Neural cell (in vitro differentiated cells): ENCODE data around the gene PRIMA1. TPM values are rescaled to one million over a fixed set of nuclear protein-coding genes. Genes with fewer than 3 reads are reported as not detected.

Experiments
- H2AFZ ChIP-seq: fragments of 200-600, 300-800 bp; sonication (generic), shearing (Covaris generic); 2 replicates; pipeline ENCODE4 v1.6.0; 2014; ENCODE audit warnings: low read depth, mild to moderate bottlenecking, antibody characterized with exemption, low read length, moderate library complexity
- H3F3A ChIP-seq: fragments of 200-600 bp; shearing (Covaris generic); 2 replicates; pipeline ENCODE4 v1.6.1; 2016; ENCODE audit warnings: mild to moderate bottlenecking, moderate library complexity, mixed read lengths, antibody characterized with exemption, low read length; ENCODE audit not compliant: insufficient read depth, poor library complexity, severe bottlenecking
- H3K27ac ChIP-seq: fragments of 200-600, 300-800 bp; sonication (generic), shearing (Covaris generic); 2 replicates; pipeline ENCODE4 v1.5.1; 2014; ENCODE audit warnings: mild to moderate bottlenecking, low read length, moderate library complexity
- H3K27me3 ChIP-seq: fragments of 300-800, 200-600 bp; sonication (generic), shearing (Covaris generic); 2 replicates; pipeline ENCODE4 v1.6.0; 2014; ENCODE audit warnings: mild to moderate bottlenecking, low read depth, low read length, moderate library complexity; ENCODE audit not compliant: insufficient read depth
- H3K36me3 ChIP-seq: fragments of 300-800, 200-600 bp; sonication (generic), shearing (Covaris generic); 2 replicates; pipeline ENCODE4 v1.5.1; 2014; ENCODE audit warnings: mild to moderate bottlenecking, antibody characterized with exemption, low read length, moderate library complexity; ENCODE audit not compliant: insufficient read depth
- H3K4me2 ChIP-seq: fragments of 300-800, 200-600 bp; sonication (generic), shearing (Covaris generic); 2 replicates; pipeline ENCODE4 v1.6.0; 2014; ENCODE audit warnings: mild to moderate bottlenecking, low read length
- H3K4me3 ChIP-seq: fragments of 300-800, 200-600 bp; sonication (generic), shearing (Covaris generic); 2 replicates; pipeline ENCODE4 v1.5.1; 2014; ENCODE audit warnings: mild to moderate bottlenecking, low read length, moderate library complexity
- H3K79me2 ChIP-seq: fragments of 200-600 bp; shearing (Covaris generic); replicated peaks from 2 replicates; pipeline ENCODE4 v1.6.0; 2014; ENCODE audit warnings: mild to moderate bottlenecking, low read length, moderate library complexity; ENCODE audit not compliant: insufficient read depth
- H3K9ac ChIP-seq: fragments of 300-800, 200-600 bp; sonication (generic), shearing (Covaris generic); 2 replicates; pipeline ENCODE4 v1.6.1; 2016; ENCODE audit warnings: mild to moderate bottlenecking, low read length, mixed read lengths
- H3K9me2 ChIP-seq: fragments of 200-600 bp; shearing (Covaris generic); 2 replicates; pipeline ENCODE4 v1.6.1; 2016; ENCODE audit warnings: mild to moderate bottlenecking, low read length, mixed read lengths; ENCODE audit not compliant: insufficient read depth
- H3K9me3 ChIP-seq: fragments of 200-600, 300-800 bp; sonication (generic), shearing (Covaris generic); 2 replicates; pipeline ENCODE4 v1.6.1; 2016; ENCODE audit warnings: mild to moderate bottlenecking, mixed run types, low read length, moderate library complexity, mixed read lengths
- H4K20me1 ChIP-seq: fragments of 200-600 bp; shearing (Covaris generic); 2 replicates; pipeline ENCODE4 v1.6.1; 2016; ENCODE audit warnings: mild to moderate bottlenecking, mixed run types; ENCODE audit not compliant: insufficient read depth
- CTCF ChIP-seq: fragments of 450-650 bp; IDR thresholded peaks from 2 replicates; pipeline ENCODE4 v1.5.1; 2014; ENCODE audit warnings: antibody characterized with exemption, mild to moderate bottlenecking, moderate library complexity; ENCODE audit not compliant: poor library complexity, severe bottlenecking
- EP300 ChIP-seq: fragments of 450-650 bp; conservative IDR thresholded peaks from 2 replicates; pipeline ENCODE4 v1.6.1; 2014; ENCODE audit warnings: antibody characterized with exemption, mild to moderate bottlenecking, moderate library complexity; ENCODE audit not compliant: poor library complexity, severe bottlenecking
- EZH2 ChIP-seq: fragments of 200-600, 300-800 bp; shearing (Covaris generic), sonication (generic); IDR thresholded peaks from 2 replicates; pipeline ENCODE4 v1.6.1; 2014; ENCODE audit warnings: antibody characterized with exemption, low read length, borderline replicate concordance, mild to moderate bottlenecking; ENCODE audit not compliant: insufficient read depth, poor library complexity, severe bottlenecking
- MXI1 ChIP-seq: fragments of 450-650 bp; conservative IDR thresholded peaks from 2 replicates; pipeline ENCODE4 v1.6.1; 2014; ENCODE audit warnings: antibody characterized with exemption, mild to moderate bottlenecking; ENCODE audit not compliant: poor library complexity, severe bottlenecking
- POLR2AphosphoS5 ChIP-seq: IDR thresholded peaks from 2 replicates; pipeline ENCODE4 v1.6.1; 2012
- RAD21 ChIP-seq: fragments of 450-650 bp; conservative IDR thresholded peaks from 2 replicates; pipeline ENCODE4 v1.6.1; 2014; ENCODE audit warnings: antibody characterized with exemption, mild to moderate bottlenecking, moderate library complexity
- REST ChIP-seq: IDR thresholded peaks from 2 replicates; pipeline ENCODE4 v1.6.1; 2012; ENCODE audit warnings: borderline replicate concordance
- SMC3 ChIP-seq: fragments of 450-650 bp; conservative IDR thresholded peaks from 2 replicates; pipeline ENCODE4 v1.6.1; 2014; ENCODE audit warnings: antibody characterized with exemption, mild to moderate bottlenecking, moderate library complexity; ENCODE audit not compliant: poor library complexity
- TAF1 ChIP-seq: IDR thresholded peaks from 2 replicates; pipeline ENCODE4 v1.6.1; 2012; ENCODE audit warnings: low read depth
- polyA plus RNA-seq: library from polyadenylated mRNA; depleted of rRNA; stranded (reverse); fragments of >200 nt; gene quantifications from 2 replicates; pipeline ENCODE4 v1.2.3, GENCODE V29; 2014

Gene PRIMA1
- polyA plus RNA-seq, 1 donor from 2014 or later: not detected

- TF ChIP-seq EP300 (no peak), SMC3 (no peak), CTCF (no peak), EZH2 (no peak), REST (no peak), TAF1 (no peak), RAD21 (no peak), POLR2AphosphoS5 (no peak), MXI1 (no peak)
- Histone ChIP-seq H3F3A (no peaks in the 10 kb centered on the region), H4K20me1 (no peaks in the 10 kb centered on the region), H3K27ac (no peak overlapping the region), H3K9me3 (no peaks in the 10 kb centered on the region), H3K4me2 (no peak overlapping the region), H3K9me2 (no peaks in the 10 kb centered on the region), H3K4me3 (no peak overlapping the region), H3K36me3 (no peaks in the 10 kb centered on the region), H3K9ac (no peak overlapping the region), H3K79me2 (no peaks in the 10 kb centered on the region), H2AFZ (no peak overlapping the region), H3K27me3 (no peaks in the 10 kb centered on the region)
Measured at GRCh38 chr14:93719256-93719655, 69.0 kb downstream of the PRIMA1 start.

- H3K9ac ChIP-seq: no peak overlapping the region
- TF ChIP-seq TAF1 (no peak), SMC3 (no peak), CTCF (no peak), EP300 (no peak), POLR2AphosphoS5 (no peak)
- no peaks in the 10 kb centered on the region for H3K9me2 ChIP-seq
- H3K36me3 ChIP-seq: no peaks in the 10 kb centered on the region
- H3K27ac ChIP-seq: no peak overlapping the region
- no peaks in the 10 kb centered on the region for H3K79me2 ChIP-seq
- H3K4me3 ChIP-seq: no peak overlapping the region
- H3K27me3 ChIP-seq: no peaks in the 10 kb centered on the region
- H3K4me2 ChIP-seq: no peak overlapping the region
- no peak overlapping the region for H2AFZ ChIP-seq
- H3K9me3 ChIP-seq: no peaks in the 10 kb centered on the region
- H4K20me1 ChIP-seq: no peaks in the 10 kb centered on the region
- H3F3A ChIP-seq: no peaks in the 10 kb centered on the region
Measured at GRCh38 chr14:93717668-93718320, 70.5 kb downstream of the PRIMA1 start.
